ENCODE measurements around the gene METTL1.
A peak's percentile ranks its signal among the peaks of the same experiment; 100 is the strongest.

METTL1 gene

DNA sequence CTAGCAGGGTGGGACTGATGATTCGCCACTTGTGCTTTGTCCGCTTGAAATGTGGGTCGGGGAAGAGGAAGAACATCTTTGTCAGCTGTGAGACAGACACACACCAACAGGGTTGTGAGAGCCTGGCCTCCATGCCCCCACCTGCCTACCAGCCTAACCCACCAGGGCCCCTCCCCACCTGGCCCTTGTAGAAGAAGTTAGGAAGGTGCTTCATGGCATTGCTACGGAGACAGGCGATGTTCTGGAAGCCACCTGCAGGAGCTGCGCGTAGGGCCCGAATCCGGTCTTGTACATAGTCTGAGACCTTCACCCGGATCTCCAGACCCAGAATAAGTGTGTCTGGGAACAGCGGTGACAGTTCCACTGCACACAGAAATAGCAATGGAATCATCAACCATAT, 2.3 kb downstream of the METTL1 start:
- Histone ChIP-seq H3K4me1 (ENCODE audit: control insufficient read depth, insufficient read depth, low read depth, low read length) (peaks cover 34% of the 10 kb centered on the region), H2BK120ac (ENCODE audit: low read depth, low read length) (no peak overlapping the region), H3K9ac (ENCODE audit: low read length) (no peak overlapping the region), H3K27me3 (ENCODE audit: control insufficient read depth in 1 of 2, insufficient read depth in 1 of 2, low read length in 2 of 2) (peaks cover 31 to 33% of the 10 kb centered on the region in 2 experiments), H3K23ac (ENCODE audit: low read length in 2 of 2) (no peak overlapping the region), H3K9me3 (ENCODE audit: control insufficient read depth, low read length) (no peaks in the 10 kb centered on the region), H2AK5ac (ENCODE audit: low read length, severe bottlenecking) (no peak overlapping the region), H3K4me2 (ENCODE audit: low read length, poor library complexity, severe bottlenecking) (no peak overlapping the region), H4K8ac (ENCODE audit: low read length) (no peak overlapping the region), H3K4me3 (ENCODE audit: insufficient read depth in 1 of 2, low read depth in 1 of 2, low read length in 2 of 2) (no peak overlapping the region), H3K14ac (ENCODE audit: low read length in 2 of 2) (no peak overlapping the region), H3K79me1 (replicated peaks; ENCODE audit: low read length, poor library complexity, severe bottlenecking) (peaks cover 14% of the 10 kb centered on the region), H3K27ac (ENCODE audit: low read length, poor library complexity, severe bottlenecking) (no peak overlapping the region), H2BK12ac (ENCODE audit: low read length in 2 of 2) (no peak overlapping the region), H2AFZ (ENCODE audit: low read depth, low read length) (no peak overlapping the region), H3K4ac (ENCODE audit: low read depth in 1 of 2, low read length in 2 of 2) (no peak overlapping the region), H2BK15ac (ENCODE audit: low read depth, poor library complexity, severe bottlenecking) (no peak overlapping the region), H4K91ac (ENCODE audit: low read length) (no peak overlapping the region), H3K36me3 (ENCODE audit: control insufficient read depth in 1 of 2, insufficient read depth in 2 of 2, low read depth in 1 of 2, low read length in 2 of 2) (peaks cover 21 to 33% of the 10 kb centered on the region in 2 experiments), H3K18ac (ENCODE audit: low read depth in 1 of 2, low read length in 2 of 2) (no peak overlapping the region), H2BK5ac (ENCODE audit: low read depth, low read length, poor library complexity, severe bottlenecking) (no peak overlapping the region)
- 99% methylated on average over 11 of the region's 11 CpGs for WGBS
- no peak for DNase-seq

DNA sequence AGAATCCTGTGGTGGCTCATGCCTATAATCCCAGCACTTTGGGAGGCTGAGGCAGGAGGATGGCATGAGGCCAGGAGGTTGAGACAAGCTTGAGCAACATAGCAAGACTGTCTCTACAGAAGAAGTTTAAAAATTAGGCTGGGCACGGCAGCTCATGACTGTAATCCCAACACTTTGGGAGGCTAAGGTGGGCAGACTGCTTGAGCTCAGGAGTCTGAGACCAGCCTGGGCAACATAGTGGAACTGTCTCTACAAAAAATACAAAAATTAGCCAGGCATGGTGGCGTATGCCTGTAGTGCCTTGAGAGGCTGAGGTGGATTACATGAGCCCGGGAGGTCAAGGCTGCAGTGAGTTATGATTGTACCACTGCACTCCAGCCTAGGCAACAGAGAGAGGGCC, 4.0 kb downstream of the METTL1 start:
- Histone ChIP-seq H3K4me2 (ENCODE audit: low read length, poor library complexity, severe bottlenecking) (no peak overlapping the region), H4K8ac (ENCODE audit: low read length) (no peak overlapping the region), H2AFZ (ENCODE audit: low read depth, low read length) (no peak overlapping the region), H2BK12ac (ENCODE audit: low read length in 2 of 2) (no peak overlapping the region), H2BK120ac (ENCODE audit: low read depth, low read length) (no peak overlapping the region), H3K4me1 (ENCODE audit: control insufficient read depth, insufficient read depth, low read depth, low read length) (peaks cover 32% of the 10 kb centered on the region), H2AK5ac (ENCODE audit: low read length, severe bottlenecking) (no peak overlapping the region), H3K9ac (ENCODE audit: low read length) (no peak overlapping the region), H3K36me3 (ENCODE audit: control insufficient read depth in 1 of 2, insufficient read depth in 2 of 2, low read depth in 1 of 2, low read length in 2 of 2) (peaks cover 21 to 30% of the 10 kb centered on the region in 2 experiments), H3K27ac (ENCODE audit: low read length, poor library complexity, severe bottlenecking) (no peak overlapping the region), H3K27me3 (ENCODE audit: control insufficient read depth in 1 of 2, insufficient read depth in 1 of 2, low read length in 2 of 2) (peaks cover 47 to 49% of the 10 kb centered on the region in 2 experiments), H3K4me3 (ENCODE audit: insufficient read depth in 1 of 2, low read depth in 1 of 2, low read length in 2 of 2) (no peak overlapping the region), H2BK15ac (ENCODE audit: low read depth, poor library complexity, severe bottlenecking) (no peak overlapping the region), H3K79me1 (replicated peaks; ENCODE audit: low read length, poor library complexity, severe bottlenecking) (peaks cover 10% of the 10 kb centered on the region), H3K9me3 (ENCODE audit: control insufficient read depth, low read length) (no peaks in the 10 kb centered on the region), H3K14ac (ENCODE audit: low read length in 2 of 2) (no peak overlapping the region), H3K23ac (ENCODE audit: low read length in 2 of 2) (no peak overlapping the region), H3K18ac (ENCODE audit: low read depth in 1 of 2, low read length in 2 of 2) (no peak overlapping the region), H2BK5ac (ENCODE audit: low read depth, low read length, poor library complexity, severe bottlenecking) (no peak overlapping the region), H3K4ac (ENCODE audit: low read depth in 1 of 2, low read length in 2 of 2) (no peak overlapping the region), H4K91ac (ENCODE audit: low read length) (no peak overlapping the region)
- no peak for DNase-seq
- WGBS = 97% methylated on average over 2 of the region's 3 CpGs

- peaks cover 47 to 55% of the 10 kb centered on the region in 2 experiments for H3K27me3 ChIP-seq (ENCODE audit: control insufficient read depth in 1 of 2, insufficient read depth in 1 of 2, low read length in 2 of 2)
- peaks cover 32% of the 10 kb centered on the region for H3K4me1 ChIP-seq (ENCODE audit: control insufficient read depth, insufficient read depth, low read depth, low read length)
- H3K4me2 ChIP-seq (ENCODE audit: low read length, poor library complexity, severe bottlenecking) = no peak overlapping the region
- no peak overlapping the region for H4K8ac ChIP-seq (ENCODE audit: low read length)
- H3K4ac ChIP-seq (ENCODE audit: low read depth in 1 of 2, low read length in 2 of 2) = no peak overlapping the region
- no peak overlapping the region for H3K14ac ChIP-seq (ENCODE audit: low read length in 2 of 2)
- H3K9me3 ChIP-seq (ENCODE audit: control insufficient read depth, low read length) = no peaks in the 10 kb centered on the region
- no peak overlapping the region for H3K23ac ChIP-seq (ENCODE audit: low read length in 2 of 2)
- no peak for DNase-seq
- H3K36me3 ChIP-seq (ENCODE audit: control insufficient read depth in 1 of 2, insufficient read depth in 2 of 2, low read depth in 1 of 2, low read length in 2 of 2) = peaks cover 21 to 30% of the 10 kb centered on the region in 2 experiments
- H2BK5ac ChIP-seq (ENCODE audit: low read depth, low read length, poor library complexity, severe bottlenecking) = no peak overlapping the region
- H3K18ac ChIP-seq (ENCODE audit: low read depth in 1 of 2, low read length in 2 of 2) = no peak overlapping the region
- no peak overlapping the region for H3K4me3 ChIP-seq (ENCODE audit: insufficient read depth in 1 of 2, low read depth in 1 of 2, low read length in 2 of 2)
- no peak overlapping the region for H2BK12ac ChIP-seq (ENCODE audit: low read length in 2 of 2)
- no peak overlapping the region for H2BK15ac ChIP-seq (ENCODE audit: low read depth, poor library complexity, severe bottlenecking)
- H3K79me1 ChIP-seq (replicated peaks; ENCODE audit: low read length, poor library complexity, severe bottlenecking) = peaks cover 9% of the 10 kb centered on the region
- H4K91ac ChIP-seq (ENCODE audit: low read length) = no peak overlapping the region
- no peak overlapping the region for H2BK120ac ChIP-seq (ENCODE audit: low read depth, low read length)
- no peak overlapping the region for H2AK5ac ChIP-seq (ENCODE audit: low read length, severe bottlenecking)
- no peak overlapping the region for H3K27ac ChIP-seq (ENCODE audit: low read length, poor library complexity, severe bottlenecking)
- H2AFZ ChIP-seq (ENCODE audit: low read depth, low read length) = no peak overlapping the region
- no peak overlapping the region for H3K9ac ChIP-seq (ENCODE audit: low read length)
Observed at GRCh38 chr12:57767305-57767698, 4.6 kb downstream of the METTL1 start.

GRCh38 chr12:57766464-57767304, 5.2 kb downstream of the METTL1 start, which contains the start of gene CYP27B1:
Gene CYP27B1, minus strand, starts transcription at chr12:57767078. Its CDS starts 37 bp downstream, at chr12:57767041.
- Histone ChIP-seq H3K4me2 (ENCODE audit: low read length, poor library complexity, severe bottlenecking) (peak within 1 kb of the TSS; percentile 50), H2BK5ac (ENCODE audit: low read depth, low read length, poor library complexity, severe bottlenecking) (no peak within 1 kb of the TSS), H3K27me3 (ENCODE audit: control insufficient read depth in 1 of 2, insufficient read depth in 1 of 2, low read length in 2 of 2) (peaks cover 50 to 56% of the 10 kb centered on the region in 2 experiments), H2BK12ac (ENCODE audit: low read length in 2 of 2) (peak within 1 kb of the TSS in 1 of 2 experiments; percentile 25), H3K9ac (ENCODE audit: low read length) (peak within 1 kb of the TSS; percentile 31), H3K4ac (ENCODE audit: low read depth in 1 of 2, low read length in 2 of 2) (no peak within 1 kb of the TSS), H2BK120ac (ENCODE audit: low read depth, low read length) (no peak within 1 kb of the TSS), H3K27ac (ENCODE audit: low read length, poor library complexity, severe bottlenecking) (no peak within 1 kb of the TSS), H3K36me3 (ENCODE audit: control insufficient read depth in 1 of 2, insufficient read depth in 2 of 2, low read depth in 1 of 2, low read length in 2 of 2) (peaks cover 21 to 30% of the 10 kb centered on the region in 2 experiments), H3K9me3 (ENCODE audit: control insufficient read depth, low read length) (no peaks in the 10 kb centered on the region), H3K4me3 (ENCODE audit: insufficient read depth in 1 of 2, low read depth in 1 of 2, low read length in 2 of 2) (peak within 1 kb of the TSS; percentile 3 to 73), H3K4me1 (ENCODE audit: control insufficient read depth, insufficient read depth, low read depth, low read length) (peaks cover 32% of the 10 kb centered on the region), H3K18ac (ENCODE audit: low read depth in 1 of 2, low read length in 2 of 2) (peak within 1 kb of the TSS in 1 of 2 experiments; percentile 22), H4K8ac (ENCODE audit: low read length) (no peak within 1 kb of the TSS), H3K23ac (ENCODE audit: low read length in 2 of 2) (peak within 1 kb of the TSS in 1 of 2 experiments; percentile 60), H3K79me1 (replicated peaks; ENCODE audit: low read length, poor library complexity, severe bottlenecking) (peaks cover 9% of the 10 kb centered on the region), H3K14ac (ENCODE audit: low read length in 2 of 2) (no peak within 1 kb of the TSS), H2AFZ (ENCODE audit: low read depth, low read length) (no peak within 1 kb of the TSS), H2BK15ac (ENCODE audit: low read depth, poor library complexity, severe bottlenecking) (peak within 1 kb of the TSS; percentile 20), H4K91ac (ENCODE audit: low read length) (no peak within 1 kb of the TSS), H2AK5ac (ENCODE audit: low read length, severe bottlenecking) (no peak within 1 kb of the TSS)
- no peak for DNase-seq
- 4% methylated on average over 37 of the region's 38 CpGs for WGBS

Data from mesenchymal stem cell (in vitro differentiated cells and primary cell).